Neural cell (in vitro differentiated cells): Measurements from ENCODE around the gene DDX27.

Experiments used
- CTCF ChIP-seq: fragments of 450-650 bp; IDR thresholded peaks from 2 replicates; pipeline ENCODE4 v1.5.1; 2014; ENCODE audit warnings: antibody characterized with exemption, mild to moderate bottlenecking, moderate library complexity; ENCODE audit not compliant: poor library complexity, severe bottlenecking
- EZH2 ChIP-seq: fragments of 200-600, 300-800 bp; shearing (Covaris generic), sonication (generic); IDR thresholded peaks from 2 replicates; pipeline ENCODE4 v1.6.1; 2014; ENCODE audit warnings: antibody characterized with exemption, low read length, borderline replicate concordance, mild to moderate bottlenecking; ENCODE audit not compliant: insufficient read depth, poor library complexity, severe bottlenecking
- POLR2AphosphoS5 ChIP-seq: IDR thresholded peaks from 2 replicates; pipeline ENCODE4 v1.6.1; 2012
- RAD21 ChIP-seq: fragments of 450-650 bp; conservative IDR thresholded peaks from 2 replicates; pipeline ENCODE4 v1.6.1; 2014; ENCODE audit warnings: antibody characterized with exemption, mild to moderate bottlenecking, moderate library complexity
- TAF1 ChIP-seq: IDR thresholded peaks from 2 replicates; pipeline ENCODE4 v1.6.1; 2012; ENCODE audit warnings: low read depth
- TF ChIP-seq, protein P1 (sequence below): IDR thresholded peaks from 2 replicates; pipeline ENCODE4 v1.6.1; 2012; ENCODE audit warnings: borderline replicate concordance

DNA sequence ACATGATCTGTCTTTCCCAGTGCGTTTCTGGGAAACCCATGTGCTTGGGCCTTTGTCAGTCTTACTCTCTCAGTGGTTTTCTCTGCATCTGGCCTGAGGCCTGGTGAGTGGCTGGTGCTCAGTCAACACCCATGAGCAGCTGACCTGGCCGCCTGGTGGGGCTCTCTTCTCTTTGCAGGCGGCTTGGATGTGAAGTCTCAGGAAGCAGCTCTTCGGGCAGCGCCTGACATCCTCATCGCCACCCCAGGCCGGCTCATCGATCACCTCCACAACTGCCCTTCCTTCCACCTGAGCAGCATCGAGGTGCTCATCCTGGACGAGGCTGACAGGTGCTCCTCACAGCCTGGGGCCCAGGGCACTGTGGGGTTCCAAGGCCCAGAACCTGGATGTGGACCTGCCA, 10.8 kb downstream of the DDX27 start:
- TF ChIP-seq CTCF (no peak), POLR2AphosphoS5 (no peak), RAD21 (no peak), EZH2 (no peak), TAF1 (no peak)
- TF ChIP-seq, protein P1, sequence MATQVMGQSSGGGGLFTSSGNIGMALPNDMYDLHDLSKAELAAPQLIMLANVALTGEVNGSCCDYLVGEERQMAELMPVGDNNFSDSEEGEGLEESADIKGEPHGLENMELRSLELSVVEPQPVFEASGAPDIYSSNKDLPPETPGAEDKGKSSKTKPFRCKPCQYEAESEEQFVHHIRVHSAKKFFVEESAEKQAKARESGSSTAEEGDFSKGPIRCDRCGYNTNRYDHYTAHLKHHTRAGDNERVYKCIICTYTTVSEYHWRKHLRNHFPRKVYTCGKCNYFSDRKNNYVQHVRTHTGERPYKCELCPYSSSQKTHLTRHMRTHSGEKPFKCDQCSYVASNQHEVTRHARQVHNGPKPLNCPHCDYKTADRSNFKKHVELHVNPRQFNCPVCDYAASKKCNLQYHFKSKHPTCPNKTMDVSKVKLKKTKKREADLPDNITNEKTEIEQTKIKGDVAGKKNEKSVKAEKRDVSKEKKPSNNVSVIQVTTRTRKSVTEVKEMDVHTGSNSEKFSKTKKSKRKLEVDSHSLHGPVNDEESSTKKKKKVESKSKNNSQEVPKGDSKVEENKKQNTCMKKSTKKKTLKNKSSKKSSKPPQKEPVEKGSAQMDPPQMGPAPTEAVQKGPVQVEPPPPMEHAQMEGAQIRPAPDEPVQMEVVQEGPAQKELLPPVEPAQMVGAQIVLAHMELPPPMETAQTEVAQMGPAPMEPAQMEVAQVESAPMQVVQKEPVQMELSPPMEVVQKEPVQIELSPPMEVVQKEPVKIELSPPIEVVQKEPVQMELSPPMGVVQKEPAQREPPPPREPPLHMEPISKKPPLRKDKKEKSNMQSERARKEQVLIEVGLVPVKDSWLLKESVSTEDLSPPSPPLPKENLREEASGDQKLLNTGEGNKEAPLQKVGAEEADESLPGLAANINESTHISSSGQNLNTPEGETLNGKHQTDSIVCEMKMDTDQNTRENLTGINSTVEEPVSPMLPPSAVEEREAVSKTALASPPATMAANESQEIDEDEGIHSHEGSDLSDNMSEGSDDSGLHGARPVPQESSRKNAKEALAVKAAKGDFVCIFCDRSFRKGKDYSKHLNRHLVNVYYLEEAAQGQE = no peak
